GM19238 (cell line): ENCODE results near the gene ATG4C.
"Not testable (repeated sequence)": the region's sequence is repeated elsewhere in the genome, so short reads cannot be mapped to it uniquely, and the experiment has no call there.

ENCODE experiments used
- DNase-seq: peaks from one replicate; pipeline ENCODE4 v3.0.0; 2011; ENCODE audit warnings: low spot score; ENCODE audit not compliant: insufficient read length

The ATG4C gene, protein sequence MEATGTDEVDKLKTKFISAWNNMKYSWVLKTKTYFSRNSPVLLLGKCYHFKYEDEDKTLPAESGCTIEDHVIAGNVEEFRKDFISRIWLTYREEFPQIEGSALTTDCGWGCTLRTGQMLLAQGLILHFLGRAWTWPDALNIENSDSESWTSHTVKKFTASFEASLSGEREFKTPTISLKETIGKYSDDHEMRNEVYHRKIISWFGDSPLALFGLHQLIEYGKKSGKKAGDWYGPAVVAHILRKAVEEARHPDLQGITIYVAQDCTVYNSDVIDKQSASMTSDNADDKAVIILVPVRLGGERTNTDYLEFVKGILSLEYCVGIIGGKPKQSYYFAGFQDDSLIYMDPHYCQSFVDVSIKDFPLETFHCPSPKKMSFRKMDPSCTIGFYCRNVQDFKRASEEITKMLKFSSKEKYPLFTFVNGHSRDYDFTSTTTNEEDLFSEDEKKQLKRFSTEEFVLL

GRCh38 chr1:62783736-62784508 is at the start of gene ATG4C:
TSS of gene ATG4C (plus strand) at chr1:62784132. CDS start at chr1:62803787, 19,655 bp downstream.
- DNase-seq, result peak; percentile 84

DNA sequence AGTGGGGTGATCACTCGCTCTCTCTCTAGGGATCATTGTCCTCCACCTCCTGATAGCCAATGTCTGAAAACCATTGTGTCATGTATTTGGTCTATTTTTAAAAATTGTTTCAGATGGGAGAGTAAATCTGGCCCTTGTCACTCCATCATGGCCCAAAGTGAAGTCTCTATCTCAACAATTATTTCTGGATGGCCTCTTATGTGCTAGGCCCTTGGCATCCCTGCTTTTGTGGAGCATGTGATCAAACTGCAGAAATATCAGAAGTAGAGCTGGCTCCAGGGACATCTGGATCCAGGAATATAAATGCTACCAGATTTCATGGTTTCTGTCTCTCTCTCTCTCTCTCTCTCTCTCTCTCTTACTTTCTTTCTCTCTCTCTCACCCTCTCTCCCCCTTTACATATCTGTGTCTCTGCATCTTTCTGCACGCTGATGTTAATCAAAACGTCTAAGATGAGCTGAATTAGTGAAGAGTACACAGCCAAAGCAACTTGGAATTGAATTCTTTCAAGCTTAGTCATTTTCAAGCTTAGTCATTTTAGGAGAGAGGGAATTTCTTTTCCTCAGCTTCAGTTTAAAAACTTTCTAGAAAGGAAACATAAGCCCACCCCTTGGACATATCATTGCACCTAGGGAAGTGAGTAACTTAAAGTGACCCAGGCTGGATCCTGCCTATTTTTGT is 48.3 kb upstream of the ATG4C start:
- no peak for DNase-seq

- DNase-seq, result not testable (repeated sequence)
Measured at GRCh38 chr1:62740701-62741100, 43.2 kb upstream of the ATG4C start.

GRCh38 chr1:62744611-62745577 is 39.0 kb upstream of the ATG4C start:
- no peak for DNase-seq

DNA sequence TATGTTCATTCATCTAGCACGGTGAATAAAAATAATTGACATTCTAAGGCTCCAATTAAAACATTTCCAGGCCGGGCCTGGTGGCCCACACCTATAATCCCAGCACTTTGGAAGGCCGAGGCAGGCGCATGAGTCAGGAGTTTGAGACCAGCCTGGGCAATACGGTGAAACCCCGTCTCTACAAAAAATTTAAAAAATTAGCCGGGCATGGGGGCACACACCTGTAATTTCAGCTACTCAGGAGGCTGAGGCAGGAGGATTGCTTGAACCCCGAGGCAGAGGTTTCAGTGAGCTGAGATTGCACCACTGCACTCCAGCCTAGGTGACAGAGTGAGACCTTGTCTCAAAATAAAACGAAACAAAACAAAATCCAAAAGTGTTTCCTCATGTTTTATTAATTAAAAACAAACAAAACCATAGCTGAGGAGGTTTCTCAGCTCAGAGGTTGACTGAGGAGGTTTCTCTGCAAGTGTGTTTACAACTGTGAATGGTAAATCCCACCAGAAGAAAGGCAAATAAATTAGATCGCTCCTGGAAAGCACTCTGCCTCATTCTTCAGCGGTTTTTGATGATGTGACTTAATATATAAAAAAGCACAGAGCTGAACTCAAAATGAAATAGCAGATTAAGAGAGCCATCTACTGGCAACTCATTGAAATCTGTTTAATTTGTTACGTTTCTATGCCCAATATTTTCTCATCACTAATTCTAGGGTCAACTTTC is 37.7 kb upstream of the ATG4C start:
- DNase-seq, result peak; percentile 8

DNA sequence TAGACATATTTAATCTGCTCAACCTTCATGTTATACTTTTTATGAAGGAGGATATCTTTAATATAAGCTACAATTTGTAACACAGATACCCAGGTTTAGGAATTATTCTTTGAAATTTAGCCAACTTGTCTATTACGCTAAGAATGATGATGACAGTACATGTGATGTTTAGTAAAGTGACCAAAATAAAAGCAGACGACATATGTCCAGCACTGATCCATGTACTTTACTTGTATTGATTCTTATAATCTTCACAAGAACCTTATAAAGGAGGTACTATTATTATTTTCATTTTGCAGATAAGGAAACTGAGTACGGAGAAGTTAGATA is 37.2 kb upstream of the ATG4C start:
- DNase-seq, result no peak

GRCh38 chr1:62753031-62753965 is 30.6 kb upstream of the ATG4C start:
- no peak for DNase-seq

DNA sequence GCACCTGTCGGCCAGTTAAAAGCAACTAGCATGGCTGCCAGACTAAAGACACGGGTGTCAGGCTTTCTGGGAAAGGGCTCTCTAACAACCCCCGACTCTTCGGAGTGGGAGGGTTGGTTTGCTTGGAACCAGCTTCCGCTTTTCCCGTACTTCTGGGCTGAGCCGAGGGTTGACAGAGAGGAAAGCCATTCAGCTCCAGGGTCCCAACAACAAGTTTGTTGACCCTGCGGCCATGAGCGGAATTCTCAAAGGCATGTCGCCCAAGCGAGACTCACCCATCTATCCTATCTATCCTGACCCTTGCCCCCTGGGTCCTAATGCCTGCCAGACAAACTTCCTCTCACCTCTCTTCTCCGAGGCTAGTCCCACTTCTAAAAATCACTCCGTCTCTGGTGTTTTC is 29.0 kb upstream of the ATG4C start:
- DNase-seq, result not testable (repeated sequence)

- not testable (repeated sequence) for DNase-seq
Measured at GRCh38 chr1:62756255-62756884, 27.6 kb upstream of the ATG4C start.

- DNase-seq, result not testable (repeated sequence)
Measured at GRCh38 chr1:62759232-62759875, 24.6 kb upstream of the ATG4C start.

DNA sequence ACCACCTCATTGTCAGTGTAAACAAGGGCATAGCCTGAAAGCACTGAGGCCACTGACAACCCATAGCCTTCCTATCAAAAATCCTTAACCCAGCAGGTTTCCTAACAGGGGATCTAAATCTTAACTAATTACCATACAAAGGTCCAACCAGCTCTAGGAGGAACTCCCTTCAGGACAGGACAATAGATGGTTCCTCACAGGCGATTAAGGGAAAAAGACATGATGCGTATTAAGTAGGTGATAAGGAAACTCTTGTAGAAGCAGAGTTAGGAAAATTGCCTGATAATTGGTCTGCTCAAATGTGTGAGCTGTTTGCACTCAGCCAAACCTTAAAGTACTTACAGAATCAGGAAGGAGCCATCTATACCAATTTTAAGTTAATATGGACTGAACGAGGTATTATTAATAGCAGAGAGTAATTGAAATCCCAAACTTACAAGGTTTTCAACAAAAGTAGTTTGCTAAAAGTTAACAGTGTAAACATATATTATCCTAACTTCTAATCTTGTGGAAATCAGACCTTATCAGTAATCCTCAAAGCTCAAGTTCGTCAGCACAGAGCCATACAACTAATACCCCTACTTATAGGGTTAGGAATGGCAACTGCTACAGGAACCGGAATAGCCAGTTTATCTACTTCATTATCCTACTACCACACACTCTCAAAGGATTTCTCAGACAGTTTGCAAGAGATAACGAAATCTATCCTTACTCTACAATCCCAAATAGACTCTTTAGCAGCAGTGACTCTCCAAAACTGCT is 23.7 kb upstream of the ATG4C start:
- DNase-seq, result not testable (repeated sequence)

GRCh38 chr1:62761223-62761870 is 22.6 kb upstream of the ATG4C start:
- not testable (repeated sequence) for DNase-seq

DNA sequence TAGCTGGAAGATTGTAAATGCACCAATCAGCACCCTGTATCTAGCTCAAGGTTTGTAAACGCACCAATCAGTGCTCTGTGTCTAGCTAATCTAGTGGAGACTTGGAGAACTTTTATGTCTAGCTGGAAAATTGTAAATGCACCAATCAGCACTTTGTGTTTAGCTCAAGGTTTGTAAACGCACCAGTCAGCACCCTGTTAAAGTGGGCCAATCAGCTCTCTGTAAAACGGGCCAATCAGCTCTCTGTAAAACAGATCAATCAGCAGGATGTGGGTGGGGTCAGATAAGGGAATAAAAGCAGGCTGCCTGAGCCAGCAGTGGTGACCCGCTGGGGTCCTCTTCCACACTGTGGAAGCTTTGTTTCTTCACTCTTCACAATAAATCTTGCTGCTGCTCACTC is 21.9 kb upstream of the ATG4C start:
- not testable (repeated sequence) for DNase-seq

DNA sequence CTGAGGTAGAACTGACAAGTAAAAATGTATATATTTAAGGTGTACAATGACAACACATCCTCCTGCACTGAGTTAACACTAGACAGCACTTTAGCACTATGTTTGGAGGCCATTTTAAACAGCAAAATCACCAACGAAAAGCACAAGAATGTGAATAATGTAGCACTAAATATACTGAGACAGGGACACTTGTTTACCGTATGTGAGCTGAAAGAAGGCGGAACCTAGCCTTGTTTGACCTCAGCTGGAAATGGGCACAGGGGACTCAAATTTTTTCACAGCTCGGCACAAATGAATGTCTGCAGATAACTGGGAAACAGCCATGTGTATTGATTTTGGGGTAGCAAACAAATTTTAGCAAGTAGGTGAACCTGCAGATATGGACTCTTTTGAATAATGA is 18.0 kb upstream of the ATG4C start:
- no peak for DNase-seq

DNA sequence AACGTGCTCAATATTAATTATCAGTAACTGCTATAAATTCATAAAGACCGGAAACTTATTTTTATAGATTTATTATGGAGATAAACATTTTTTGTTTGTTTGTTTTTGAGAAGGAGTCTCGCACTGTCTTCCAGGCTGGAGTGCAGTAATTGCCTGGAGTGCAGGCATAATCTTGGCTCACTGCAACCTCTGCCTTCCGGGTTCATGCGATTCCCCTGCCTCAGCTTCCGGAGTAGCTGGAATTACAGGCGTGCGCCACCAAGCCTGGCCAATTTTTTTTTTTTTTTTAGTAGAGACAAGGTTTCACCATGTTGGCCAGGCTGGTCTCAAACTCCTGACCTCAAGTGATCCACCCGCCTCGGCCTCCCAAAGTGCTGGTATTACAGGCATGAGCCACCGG is 15.4 kb upstream of the ATG4C start:
- DNase-seq, result not testable (repeated sequence)

DNA sequence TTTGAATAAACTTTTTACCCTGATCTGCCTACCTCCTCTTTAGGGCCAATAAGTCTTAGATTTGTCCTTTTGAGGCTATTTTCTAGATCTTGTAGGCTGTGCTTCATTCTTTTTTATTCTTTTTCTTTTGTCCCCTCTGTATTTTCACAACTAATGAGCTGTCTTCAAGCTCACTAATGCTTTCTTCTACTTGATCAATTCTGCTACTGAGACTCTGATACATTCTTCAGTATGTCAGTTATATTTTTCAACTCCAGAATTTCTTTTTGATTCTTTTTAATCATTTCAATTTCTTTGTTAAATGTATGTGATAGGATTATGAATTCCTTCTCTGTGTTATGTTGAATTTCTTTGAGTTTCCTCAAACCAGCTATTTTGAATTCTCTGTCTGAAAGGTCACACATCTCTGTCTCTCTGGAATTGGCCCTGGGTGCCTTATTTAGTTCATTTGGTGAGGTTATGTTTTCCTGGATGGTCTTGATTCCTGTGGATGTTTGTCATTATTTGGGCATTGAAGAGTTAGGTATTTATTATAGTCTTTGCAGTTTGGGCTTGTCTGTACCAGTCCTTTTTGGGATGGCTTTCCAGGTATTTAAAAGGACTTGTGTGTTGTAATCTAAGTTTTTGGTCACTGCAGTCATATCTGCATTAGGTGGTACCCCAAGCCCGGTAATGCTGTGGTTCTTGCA is 11.2 kb upstream of the ATG4C start:
- no peak for DNase-seq
